HCT116 (cell line): ENCODE measurements around the gene NAV3. TPM values are rescaled to one million over a fixed set of nuclear protein-coding genes. Genes with fewer than 3 reads are reported as not detected.

ENCODE experiments used
- ATAC-seq: fragments of 200-7000 bp; cut with Tn5 transposase; 2 replicates; pipeline ENCODE4 v1.9.1; 2020; ENCODE audit warnings: mild to moderate bottlenecking, moderate library complexity
- BruUV-seq: library from RNA; stranded (reverse); fragments of 400-500 nt; replicated peaks from 2 replicates; lab custom pipeline; 2021; lab: Mats Ljungman, UMichigan
- CTCF ChIA-PET: fragments of 300-600 bp; sonication (Branson Sonifier 250); formaldehyde crosslinking; loops from one replicate; lab custom pipeline; 2021; ENCODE audit warnings: antibody characterized with exemption; lab: Charles Lee
- POLR2A ChIA-PET: fragments of 300-600, 350-600 bp; sonication (Branson Sonifier 250); formaldehyde crosslinking; loops from one replicate; lab custom pipeline; 2021; ENCODE audit warnings: antibody characterized with exemption; lab: Charles Lee
- RAD21 ChIA-PET, 2 experiments: fragments of 300-600 bp; sonication (Branson Sonifier 250); formaldehyde crosslinking; loops; one replicate each; lab custom pipeline; 2023; ENCODE audit warnings: low total read pairs in 2 of 2; ENCODE audit not compliant: uncharacterized antibody in 2 of 2, unreplicated experiment in 2 of 2, low non-redundant PET in 1 of 2; lab: Charles Lee
- DNase-seq: peaks from one replicate; pipeline ENCODE4 v3.0.0-alpha.2; 2010; ENCODE audit warnings: low read depth, low spot score
- H2AFZ ChIP-seq: fragments of 200-600 bp; shearing (Covaris generic), sonication (generic); 2 replicates; pipeline ENCODE4 v1.6.1; 2017; ENCODE audit warnings: low read depth, mixed run types, mixed read lengths, antibody characterized with exemption, low read length; ENCODE audit not compliant: poor library complexity, severe bottlenecking
- H3K27ac ChIP-seq: 2 replicates; pipeline ENCODE4 v1.5.1; 2012; ENCODE audit warnings: low read depth, low read length
- H3K27me3 ChIP-seq: fragments of 200-600 bp; sonication (generic); 2 replicates; pipeline ENCODE4 v1.6.1; 2016; ENCODE audit warnings: mixed run types, low read length, mixed read lengths; ENCODE audit not compliant: insufficient read depth
- H3K36me3 ChIP-seq, 2 experiments: fragments of 200-500 bp in 1 of 2; fragments of 200-600 bp in 1 of 2; sonication (Bioruptor generic) in 1 of 2; sonication (generic) in 1 of 2; 2 replicates each; pipeline versions ENCODE4 v1.5.1 to v1.6.1; 2014 to 2016; ENCODE audit warnings: low read length in 2 of 2, inconsistent platforms in 1 of 2, mixed read lengths in 1 of 2, mixed run types in 1 of 2; ENCODE audit not compliant: insufficient read depth in 2 of 2, control insufficient read depth in 1 of 2
- H3K4me1 ChIP-seq, 2 experiments: fragments of 200-600 bp in 1 of 2; sonication (generic) in 1 of 2; 2 replicates each; pipeline versions ENCODE4 v1.5.1 to v1.6.1; 2012 to 2017; ENCODE audit warnings: low read length in 2 of 2, inconsistent platforms in 1 of 2, mild to moderate bottlenecking in 1 of 2, mixed read lengths in 1 of 2, mixed run types in 1 of 2, moderate library complexity in 1 of 2; ENCODE audit not compliant: insufficient read depth in 2 of 2, control insufficient read depth in 1 of 2
- H3K4me2 ChIP-seq: fragments of 200-600 bp; sonication (generic); 2 replicates; pipeline ENCODE4 v1.6.1; 2017; ENCODE audit warnings: mixed run types, low read length, mixed read lengths
- H3K4me3 ChIP-seq, 2 experiments: fragments of 200-600 bp in 1 of 2; sonication (generic) in 1 of 2; replicated peaks in 1 of 2; 2 replicates each; pipeline ENCODE4 v1.5.1; 2011 to 2016; ENCODE audit warnings: low read length in 2 of 2, control low read depth in 1 of 2, low read depth in 1 of 2, mild to moderate bottlenecking in 1 of 2, mixed read lengths in 1 of 2, mixed run types in 1 of 2
- H3K79me2 ChIP-seq: fragments of 200-600 bp; sonication (generic); 2 replicates; pipeline ENCODE4 v1.6.1; 2017; ENCODE audit warnings: mild to moderate bottlenecking, mixed run types, low read length, moderate library complexity, mixed read lengths; ENCODE audit not compliant: insufficient read depth
- H3K9ac ChIP-seq: fragments of 200-600 bp; sonication (generic); 2 replicates; pipeline ENCODE4 v1.6.1; 2016; ENCODE audit warnings: low read length, mixed read lengths
- H3K9me2 ChIP-seq: fragments of 200-600 bp; sonication (generic), shearing (Covaris generic); 2 replicates; pipeline ENCODE4 v1.6.1; 2017; ENCODE audit warnings: mixed run types, mild to moderate bottlenecking, moderate library complexity; ENCODE audit not compliant: insufficient read depth
- H3K9me3 ChIP-seq, 2 experiments: fragments of 200-500 bp in 1 of 2; fragments of 200-600 bp in 1 of 2; sonication (Bioruptor generic) in 1 of 2; sonication (generic) in 1 of 2; 2 replicates each; pipeline ENCODE4 v1.6.1; 2014 to 2017; ENCODE audit warnings: low read length in 2 of 2, mixed read lengths in 2 of 2, inconsistent platforms in 1 of 2, low read depth in 1 of 2, mild to moderate bottlenecking in 1 of 2, mixed run types in 1 of 2, moderate library complexity in 1 of 2; ENCODE audit not compliant: control insufficient read depth in 1 of 2, insufficient read depth in 1 of 2
- H4K20me1 ChIP-seq: fragments of 200-600 bp; sonication (generic), shearing (Covaris generic); 2 replicates; pipeline ENCODE4 v1.6.1; 2017; ENCODE audit warnings: mixed run types, mild to moderate bottlenecking, moderate library complexity; ENCODE audit not compliant: insufficient read depth
- ATF3 ChIP-seq: IDR thresholded peaks from 2 replicates; pipeline ENCODE4 v1.6.1; 2012
- CBX3 ChIP-seq: IDR thresholded peaks from 2 replicates; pipeline ENCODE4 v1.6.1; 2012; ENCODE audit warnings: low read depth
- CTCF ChIP-seq, 3 experiments: fragments of 200-600 bp in 1 of 3; sonication (generic) in 1 of 3; IDR thresholded peaks in 2 of 3; conservative IDR thresholded peaks in 1 of 3; 2 replicates each; pipeline ENCODE4 v1.5.1; 2012 to 2017; ENCODE audit warnings: low read depth in 2 of 3, low read length in 2 of 3, antibody characterized with exemption in 1 of 3, borderline replicate concordance in 1 of 3, control low read depth in 1 of 3, mild to moderate bottlenecking in 1 of 3, mixed read lengths in 1 of 3, mixed run types in 1 of 3, moderate library complexity in 1 of 3; ENCODE audit not compliant: insufficient read depth in 1 of 3
- EGR1 ChIP-seq: IDR thresholded peaks from 2 replicates; pipeline ENCODE4 v1.6.1; 2012; ENCODE audit warnings: low read depth
- EZH2phosphoT487 ChIP-seq: fragments of 200-600 bp; IDR thresholded peaks from 2 replicates; pipeline ENCODE4 v1.6.1; 2018; ENCODE audit warnings: antibody characterized with exemption, borderline replicate concordance
- JUND ChIP-seq: IDR thresholded peaks from 2 replicates; pipeline ENCODE4 v1.6.1; 2012
- MAX ChIP-seq: IDR thresholded peaks from 2 replicates; pipeline ENCODE4 v1.6.1; 2012
- POLR2AphosphoS5 ChIP-seq: IDR thresholded peaks from 2 replicates; pipeline ENCODE4 v1.6.1; 2011; ENCODE audit warnings: mild to moderate bottlenecking, low read depth, low read length, moderate library complexity
- RAD21 ChIP-seq: IDR thresholded peaks from 2 replicates; pipeline ENCODE4 v1.6.1; 2012; ENCODE audit warnings: low read depth, mild to moderate bottlenecking
- SIN3A ChIP-seq: IDR thresholded peaks from 2 replicates; pipeline ENCODE4 v1.6.1; 2012; ENCODE audit warnings: low read depth
- SP1 ChIP-seq: IDR thresholded peaks from 2 replicates; pipeline ENCODE4 v1.6.1; 2012; ENCODE audit warnings: low read depth
- TCF7L2 ChIP-seq: IDR thresholded peaks from 2 replicates; pipeline ENCODE4 v1.7.0; 2011; ENCODE audit warnings: borderline replicate concordance, inconsistent platforms; ENCODE audit not compliant: insufficient read depth, insufficient read length; ENCODE audit errors: extremely low read depth
- ZNF274 ChIP-seq: fragments of 200-500 bp; sonication (Bioruptor generic); IDR thresholded peaks from 2 replicates; pipeline ENCODE4 v1.6.1; 2014; ENCODE audit warnings: mild to moderate bottlenecking, low read depth, low read length, inconsistent platforms
- intact Hi-C: fragments of 100-400 bp; cut with micrococcal nuclease; formaldehyde crosslinking; loops from 2 replicates; pipeline ENCODE4 v1.10.0; 2022
- total RNA-seq: library from RNA; stranded (reverse); gene quantifications from one replicate; pipeline ENCODE4 v1.2.1, GENCODE V29; 2021; ENCODE audit not compliant: unreplicated experiment

NAV3 gene
- total RNA-seq, 1 experiment from 2014 or later = 7.8 TPM

GRCh38 chr12:77919450-77919849 lies 88.8 kb downstream of the NAV3 start:
- no peak for DNase-seq
- RAD21 ChIA-PET = no interaction called here
- no peak overlapping the region for H3K9ac ChIP-seq
- no peak overlapping the region for H3K27ac ChIP-seq
- no peak for ATAC-seq
- CTCF ChIA-PET = no interaction called here
- POLR2A ChIA-PET = no interaction called here
- H3K4me3 ChIP-seq = no peak overlapping the region
- no peaks in the 10 kb centered on the region for H3K27me3 ChIP-seq
- no peaks in the 10 kb centered on the region for H3K9me3 ChIP-seq
- H4K20me1 ChIP-seq = no peaks in the 10 kb centered on the region
- H3K9me2 ChIP-seq = no peaks in the 10 kb centered on the region
- H3K4me2 ChIP-seq = no peak overlapping the region
- no peaks in the 10 kb centered on the region; a peak in 1 of 4 replicates for H3K4me1 ChIP-seq
- TF ChIP-seq CTCF (IDR thresholded peaks at IDR 0.05 in 2 of 3, conservative IDR thresholded peaks at IDR 0.05 in 1 of 3; ENCODE audit: borderline replicate concordance in 1 of 3, insufficient read depth in 1 of 3, low read depth in 2 of 3, low read length in 2 of 3) (no peak), MAX (no peak), TCF7L2 (no peak), CBX3 (no peak), EGR1 (no peak), JUND (no peak), SP1 (no peak), POLR2AphosphoS5 (no peak), EZH2phosphoT487 (no peak), RAD21 (no peak), ATF3 (no peak), ZNF274 (no peak), SIN3A (no peak)
- H3K79me2 ChIP-seq = no peaks in the 10 kb centered on the region
- intact Hi-C loops = no loop called here
- BruUV-seq = no TSS peak
- no peaks in the 10 kb centered on the region for H3K36me3 ChIP-seq
- H2AFZ ChIP-seq = no peak overlapping the region
